HG02763 (cell line): ENCODE results near the gene CGNL1.

Experiments
- ATAC-seq: cut with Tn5 transposase; IDR thresholded peaks from one replicate; pipeline ENCODE4 v1.9.1; 2021; ENCODE audit warnings: mild to moderate bottlenecking, moderate library complexity; ENCODE audit not compliant: unreplicated experiment

The CGNL1 gene

DNA sequence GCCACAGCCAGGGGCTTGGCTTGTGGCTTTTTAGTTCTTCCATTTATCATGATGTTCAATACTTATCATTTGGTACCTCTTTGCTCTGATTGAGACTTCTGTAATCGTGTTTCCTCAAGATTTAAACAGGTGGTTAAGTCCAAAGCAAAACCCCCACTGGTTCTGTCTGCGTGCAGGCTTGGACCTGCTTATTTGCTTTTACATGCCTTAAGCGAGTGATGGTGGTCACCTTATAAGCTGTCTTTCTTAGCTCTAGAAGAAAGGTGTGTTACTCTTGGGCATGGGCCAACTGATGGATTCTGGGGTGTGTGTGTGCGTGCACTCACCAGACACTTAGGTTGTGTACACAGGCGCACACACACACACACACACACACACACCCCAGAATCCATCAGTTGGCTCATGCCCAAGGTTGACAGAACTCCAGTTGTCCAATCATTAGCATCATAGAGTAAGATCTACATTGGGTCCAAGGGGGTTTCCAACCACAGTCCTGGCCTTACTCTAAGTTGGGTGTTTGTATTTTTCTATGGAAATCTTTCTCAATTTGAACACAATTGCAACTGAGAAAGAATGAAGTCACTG is 216.6 kb downstream of the CGNL1 start:
- no peak for ATAC-seq

DNA sequence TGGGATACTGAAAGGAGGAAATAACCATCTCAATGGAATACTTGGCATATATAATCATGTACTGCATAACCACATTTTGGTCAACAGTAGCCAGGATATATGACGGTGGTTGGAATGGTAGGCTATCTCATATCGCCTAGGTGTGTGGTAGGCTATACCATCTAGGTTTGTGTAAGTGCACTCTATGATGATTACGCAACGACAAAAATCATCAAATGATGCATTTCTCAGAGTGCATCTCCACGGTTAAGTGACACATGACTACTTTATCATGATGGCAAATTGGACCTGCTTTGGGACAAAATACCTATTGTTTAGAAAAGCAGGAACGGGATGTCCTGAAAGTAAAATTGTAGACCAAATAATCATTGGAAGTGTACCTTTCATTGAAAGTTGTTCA is 218.2 kb downstream of the CGNL1 start:
- ATAC-seq = no peak

DNA sequence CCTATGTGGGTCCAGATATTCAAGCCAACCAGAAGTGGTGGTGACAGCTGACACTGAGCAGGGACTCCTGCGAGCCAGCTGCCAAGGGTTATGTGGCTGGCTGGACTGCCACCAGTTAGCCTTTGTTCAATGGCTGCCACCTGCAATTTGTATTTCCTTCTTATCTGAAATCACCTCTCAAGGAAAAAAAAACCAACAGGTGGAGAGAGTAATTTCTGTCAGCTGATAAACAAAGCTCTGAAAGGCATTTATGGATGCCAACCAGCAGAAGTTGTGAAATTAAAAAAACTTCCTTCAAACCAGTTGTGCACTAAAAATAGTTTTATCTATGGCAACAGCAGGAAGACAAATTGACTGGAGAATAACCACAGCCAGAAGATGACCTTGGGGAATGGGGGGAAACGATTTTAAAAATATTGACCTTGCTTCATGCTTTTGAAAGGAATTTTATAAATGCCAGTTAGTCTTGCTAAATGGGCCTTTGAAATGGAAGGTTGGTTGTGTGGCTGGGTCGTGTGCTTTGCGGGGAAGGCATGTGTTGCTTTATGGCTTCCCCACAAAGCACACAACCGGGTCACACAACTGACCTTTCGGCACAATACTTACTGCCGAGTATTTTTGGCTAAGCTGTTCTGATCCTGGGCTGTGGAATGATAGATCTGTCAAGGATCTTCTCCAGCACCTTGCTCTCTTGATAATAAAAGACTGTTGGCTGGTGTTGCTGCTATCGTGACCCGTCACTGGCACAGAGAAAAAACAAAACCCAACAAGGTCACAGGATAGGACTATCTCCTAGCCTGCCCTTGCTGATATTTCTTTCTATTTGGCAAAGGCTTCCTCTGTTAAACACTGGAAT is 218.9 kb downstream of the CGNL1 start:
- ATAC-seq = no peak

DNA sequence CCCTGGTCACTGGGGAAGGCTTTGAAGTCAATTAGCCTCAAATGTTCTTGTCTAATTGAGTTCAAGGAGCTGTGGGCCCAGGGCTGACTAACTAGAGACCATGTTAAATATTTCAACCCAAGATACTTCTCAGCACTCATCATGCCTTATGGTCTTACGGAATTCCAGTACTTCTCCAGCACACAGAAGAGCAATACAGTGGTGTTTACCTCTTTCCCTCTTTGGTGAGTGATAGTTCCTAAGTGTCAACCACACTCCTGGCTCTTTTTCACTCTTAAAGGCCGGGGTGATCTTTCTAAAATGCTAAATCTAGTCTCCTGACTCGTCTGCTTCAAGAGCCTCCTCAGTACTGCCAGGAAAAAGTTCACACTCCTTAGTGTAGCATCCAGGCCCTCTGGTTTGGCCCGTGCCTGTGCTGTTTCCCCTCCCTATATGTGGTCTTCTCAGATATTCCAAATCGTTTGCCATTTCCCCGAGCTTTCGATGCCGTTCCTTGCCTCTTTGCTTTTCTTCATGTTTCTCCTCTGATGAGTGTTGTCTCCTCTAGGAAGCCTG is 220.1 kb downstream of the CGNL1 start:
- ATAC-seq = no peak

DNA sequence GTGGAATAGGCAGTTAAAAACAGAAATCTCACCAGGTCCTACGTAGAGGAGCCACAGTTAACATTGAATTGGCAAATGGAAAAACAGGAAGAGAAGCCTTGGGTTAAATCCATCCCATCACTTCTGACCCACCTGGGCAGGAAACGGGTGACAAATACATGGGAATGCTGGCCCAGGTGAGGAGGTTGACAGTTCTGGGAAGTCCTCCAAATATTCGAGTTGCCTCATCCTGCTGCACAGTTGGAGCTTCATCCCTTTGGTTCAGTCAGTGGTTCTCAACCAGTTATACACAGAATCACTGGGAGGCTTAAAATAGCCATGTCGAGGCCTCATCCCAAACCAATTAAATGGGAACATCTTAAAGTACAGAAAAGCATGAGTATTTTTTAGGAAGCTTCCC is 220.7 kb downstream of the CGNL1 start:
- ATAC-seq = no peak

DNA sequence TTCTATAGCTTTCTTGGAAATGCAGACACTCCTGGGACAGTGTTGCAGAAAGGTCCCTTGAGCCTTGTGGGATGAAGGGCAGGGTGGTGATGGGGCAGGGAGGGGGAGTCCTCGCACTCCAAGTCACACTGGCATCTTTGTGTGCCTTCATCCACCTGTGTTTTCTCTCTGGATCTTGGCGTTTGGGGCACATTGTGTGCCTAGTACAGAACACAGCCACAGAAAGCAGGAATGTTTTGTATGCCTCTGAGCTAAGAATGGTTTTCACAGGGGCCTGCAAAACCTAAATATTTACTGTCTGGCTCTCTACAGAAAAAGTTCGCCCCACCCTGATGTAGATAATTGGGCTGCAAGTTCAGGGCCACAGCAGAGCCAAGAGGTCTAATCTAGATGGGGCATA is 221.1 kb downstream of the CGNL1 start:
- ATAC-seq = no peak

DNA sequence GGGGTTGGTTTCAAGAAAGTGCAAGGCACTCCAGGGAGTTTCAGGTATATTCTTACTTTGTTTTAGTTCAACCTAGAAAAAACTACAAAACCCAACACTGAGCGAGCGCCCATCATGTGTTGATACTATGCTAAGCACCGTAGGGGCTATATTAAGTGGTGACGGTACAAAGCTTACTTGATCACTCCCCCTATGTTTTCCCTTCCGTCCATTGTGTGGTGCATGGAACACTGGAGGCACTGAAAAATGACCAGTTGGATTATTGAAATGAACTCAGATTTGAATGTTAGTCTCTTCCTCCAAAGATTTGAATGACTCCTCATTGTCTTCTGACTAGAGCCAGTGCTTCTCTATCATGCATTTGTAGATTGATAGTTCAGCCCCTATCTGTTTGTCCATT is 222.0 kb downstream of the CGNL1 start:
- ATAC-seq = no peak

DNA sequence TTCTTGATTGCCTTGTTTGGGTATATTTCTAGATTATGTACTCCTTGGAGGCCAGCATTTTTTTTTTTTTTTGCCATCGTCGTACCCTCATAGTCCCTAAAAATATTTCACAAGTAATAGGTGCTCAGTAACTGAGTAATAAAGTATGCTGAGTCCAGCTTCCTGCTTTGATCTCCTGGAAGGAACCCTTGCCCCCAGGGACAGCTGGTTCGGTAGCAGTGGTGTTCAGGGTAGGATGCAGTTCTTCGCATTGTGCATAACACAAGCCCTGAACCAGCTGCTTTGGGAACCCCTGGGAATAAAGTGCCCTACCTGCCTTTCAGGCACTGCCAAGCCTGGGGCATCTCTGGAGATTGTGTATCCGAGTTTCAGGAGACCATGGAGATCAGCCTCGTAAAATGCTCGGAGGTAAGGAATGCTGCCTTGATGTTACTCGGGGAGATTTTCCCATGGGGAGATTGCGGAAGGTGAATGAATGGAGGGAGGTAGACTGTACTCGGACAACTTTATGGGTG is 223.0 kb downstream of the CGNL1 start:
- ATAC-seq = no peak

DNA sequence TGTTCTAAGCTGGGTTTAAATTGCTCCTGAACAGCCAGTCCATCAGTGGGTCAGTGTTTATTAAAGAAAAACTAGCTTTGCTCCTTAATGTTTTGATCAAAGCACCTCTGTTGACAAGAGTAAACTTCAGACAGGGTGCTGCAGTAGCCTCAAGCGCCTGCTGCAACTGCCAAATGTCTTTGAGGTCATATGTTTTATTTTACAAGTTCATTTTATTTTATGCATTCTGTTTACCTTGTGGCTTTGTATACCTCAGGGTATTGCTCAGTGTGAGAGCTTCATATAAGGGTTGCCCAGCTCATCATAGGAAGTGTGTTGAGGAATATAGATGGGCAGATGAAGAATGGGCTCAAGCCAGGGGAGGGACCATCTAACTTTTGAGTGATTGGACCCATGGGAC is 223.9 kb downstream of the CGNL1 start:
- ATAC-seq = no peak
